Measurements from ENCODE around the gene REV3L. TPM values are rescaled to one million over a fixed set of nuclear protein-coding genes. Genes with fewer than 3 reads are reported as not detected.

REV3L gene
- total and polyA plus RNA-seq, 4 donors = 3.8 to 17.7 (median 11.2) TPM

- WGBS = 95% methylated on average over 1 of the region's 1 CpG
These were observed 140.1 kb downstream of the REV3L start for GRCh38 chr6:111342913-111343312.

More at GRCh38 chr6:111342913-111343312, 140.1 kb downstream of the REV3L start:
- Histone ChIP-seq H3K27me3 (ENCODE audit: control insufficient read depth in 4 of 4, insufficient read depth in 4 of 4, low read length in 3 of 4) (no peaks in the 10 kb centered on the region), H3K9ac (ENCODE audit: low read depth in 1 of 2, low read length in 2 of 2) (no peak overlapping the region), H3K4me1 (ENCODE audit: control insufficient read depth in 4 of 4, insufficient read depth in 4 of 4, low read length in 3 of 4) (peaks cover 0 to 6% (median 3%) of the 10 kb centered on the region in 4 donors), H3K36me3 (ENCODE audit: control insufficient read depth in 4 of 4, insufficient read depth in 3 of 4, low read depth in 1 of 4, low read length in 3 of 4) (peaks cover 2 to 19% (median 10%) of the 10 kb centered on the region in 4 donors), H3K4me3 (ENCODE audit: low read depth in 1 of 3, low read length in 3 of 3) (no peak overlapping the region), H3K9me3 (ENCODE audit: control insufficient read depth in 4 of 4, low read length in 3 of 4) (no peaks in the 10 kb centered on the region), H3K27ac (ENCODE audit: low read depth in 1 of 2, low read length in 2 of 2) (no peak overlapping the region)
- DNase-seq (ENCODE audit: low spot score) = no peak
- TF ChIP-seq REST (IDR thresholded peaks at IDR 0.05) = no peak
- no peak for TF ChIP-seq ZBTB33 (IDR thresholded peaks at IDR 0.05)
- no peak for TF ChIP-seq EGR1 (IDR thresholded peaks at IDR 0.05; ENCODE audit: low read depth in 2 of 2)
- no peak for TF ChIP-seq HNF4G (IDR thresholded peaks at IDR 0.05)
- no peak for TF ChIP-seq NR2F2 (IDR thresholded peaks at IDR 0.05)
- TF ChIP-seq RXRA (IDR thresholded peaks at IDR 0.05) = no peak
- TF ChIP-seq HNF4A (conservative IDR thresholded peaks at IDR 0.05) = no peak
- TF ChIP-seq JUND (IDR thresholded peaks at IDR 0.05) = no peak
- no peak for TF ChIP-seq GABPA (IDR thresholded peaks at IDR 0.05 in 1 of 2, conservative IDR thresholded peaks at IDR 0.05 in 1 of 2)
- TF ChIP-seq FOXA1 (IDR thresholded peaks at IDR 0.05) = no peak
- TF ChIP-seq SP1 (IDR thresholded peaks at IDR 0.05) = no peak
- no peak for TF ChIP-seq MAX (IDR thresholded peaks at IDR 0.05)
- no peak for TF ChIP-seq ATF3 (IDR thresholded peaks at IDR 0.05)
- TF ChIP-seq TAF1 (conservative IDR thresholded peaks at IDR 0.05) = no peak
- no peak for TF ChIP-seq FOXA2 (IDR thresholded peaks at IDR 0.05)
- no peak for TF ChIP-seq YY1 (IDR thresholded peaks at IDR 0.05)
- TF ChIP-seq RAD21 (IDR thresholded peaks at IDR 0.05) = no peak
- no peak for TF ChIP-seq CTCF (IDR thresholded peaks at IDR 0.05; ENCODE audit: low read depth, low read length, missing input control)
